G401 (cell line): ENCODE results near the gene EIF3L. TPM values are rescaled to one million over a fixed set of nuclear protein-coding genes. Genes with fewer than 3 reads are reported as not detected.

Experiments
- total RNA-seq: library from RNA; depleted of rRNA; stranded (reverse); fragments of >200 nt; shearing (Covaris generic); gene quantifications from 2 replicates; pipeline ENCODE4 v1.2.3, GENCODE V29; 2014; rRNA removed

The EIF3L gene
- total RNA-seq, 1 experiment from 2014 or later = 685 TPM

Other genes with a start within 250 kb of the EIF3L start
- 42.0 and 42.5 TPM in 2 replicates for gene GGA1, start 240.6 kb upstream of the EIF3L start, total RNA-seq
- 13.2 and 21.9 TPM in 2 replicates for gene SH3BP1, start 209.8 kb upstream of the EIF3L start, total RNA-seq
- 49.0 and 62.3 TPM in 2 replicates for gene PDXP, start 190.7 kb upstream of the EIF3L start, total RNA-seq
- gene LGALS1, start 173.8 kb upstream of the EIF3L start, total RNA-seq = 435 and 601 TPM in 2 replicates
- 30.2 and 44.8 TPM in 2 replicates for gene NOL12, start 163.1 kb upstream of the EIF3L start, total RNA-seq
- 80.9 and 98.8 TPM in 2 replicates for gene TRIOBP, start 152.4 kb upstream of the EIF3L start, total RNA-seq
- 35.6 and 44.6 TPM in 2 replicates for gene GCAT, start 41.5 kb upstream of the EIF3L start, total RNA-seq
- not detected in 2 replicates for gene GALR3, start 26.0 kb upstream of the EIF3L start, total RNA-seq
- gene ANKRD54, start 5.1 kb upstream of the EIF3L start, total RNA-seq = 41.7 and 46.3 TPM in 2 replicates
- 20.4 and 27.6 TPM in 2 replicates for gene MICALL1, start 56.9 kb downstream of the EIF3L start, total RNA-seq
- gene C22orf23, start 104.2 kb downstream of the EIF3L start, total RNA-seq = not detected in 2 replicates
- gene POLR2F, start 104.3 kb downstream of the EIF3L start, total RNA-seq = 225 and 303 TPM in 2 replicates
- gene SOX10, start 135.1 kb downstream of the EIF3L start, total RNA-seq = not detected in 2 replicates
- 23.3 and 35.1 TPM in 2 replicates for gene PICK1, start 208.0 kb downstream of the EIF3L start, total RNA-seq
- gene SLC16A8, start 234.8 kb downstream of the EIF3L start, total RNA-seq = not detected in 2 replicates